Measurements from ENCODE around the gene RASAL2. TPM values are rescaled to one million over a fixed set of nuclear protein-coding genes. Genes with fewer than 3 reads are reported as not detected.

RASAL2 gene
- total RNA-seq, 1 experiment from 2014 or later = 22.2 TPM

DNA sequence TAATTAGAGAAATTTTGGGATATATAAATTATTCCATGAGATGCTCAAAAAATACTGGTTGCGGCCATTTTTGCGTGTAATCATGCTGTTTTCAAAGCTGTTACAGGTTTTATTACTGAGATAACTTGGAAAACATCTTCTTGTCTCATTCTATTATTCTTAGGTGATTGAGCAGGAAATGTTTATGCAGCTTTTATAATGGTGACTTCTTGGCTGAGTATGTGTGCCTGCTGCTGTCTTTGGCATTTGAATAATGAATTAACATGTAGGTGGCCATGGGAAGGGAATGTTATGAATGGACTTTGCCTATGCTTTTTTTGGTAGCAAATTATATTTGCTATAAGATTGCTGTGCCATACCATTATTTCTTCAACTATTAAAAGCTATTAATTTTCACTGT lies 52.5 kb downstream of the RASAL2 start:
- TF ChIP-seq, protein P1, sequence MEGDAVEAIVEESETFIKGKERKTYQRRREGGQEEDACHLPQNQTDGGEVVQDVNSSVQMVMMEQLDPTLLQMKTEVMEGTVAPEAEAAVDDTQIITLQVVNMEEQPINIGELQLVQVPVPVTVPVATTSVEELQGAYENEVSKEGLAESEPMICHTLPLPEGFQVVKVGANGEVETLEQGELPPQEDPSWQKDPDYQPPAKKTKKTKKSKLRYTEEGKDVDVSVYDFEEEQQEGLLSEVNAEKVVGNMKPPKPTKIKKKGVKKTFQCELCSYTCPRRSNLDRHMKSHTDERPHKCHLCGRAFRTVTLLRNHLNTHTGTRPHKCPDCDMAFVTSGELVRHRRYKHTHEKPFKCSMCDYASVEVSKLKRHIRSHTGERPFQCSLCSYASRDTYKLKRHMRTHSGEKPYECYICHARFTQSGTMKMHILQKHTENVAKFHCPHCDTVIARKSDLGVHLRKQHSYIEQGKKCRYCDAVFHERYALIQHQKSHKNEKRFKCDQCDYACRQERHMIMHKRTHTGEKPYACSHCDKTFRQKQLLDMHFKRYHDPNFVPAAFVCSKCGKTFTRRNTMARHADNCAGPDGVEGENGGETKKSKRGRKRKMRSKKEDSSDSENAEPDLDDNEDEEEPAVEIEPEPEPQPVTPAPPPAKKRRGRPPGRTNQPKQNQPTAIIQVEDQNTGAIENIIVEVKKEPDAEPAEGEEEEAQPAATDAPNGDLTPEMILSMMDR (conservative IDR thresholded peaks at IDR 0.05) = no peak
- no peaks in the 10 kb centered on the region for H3K23me2 ChIP-seq (ENCODE audit: insufficient read length, low read depth, low read length, poor library complexity, severe bottlenecking)
- no peak overlapping the region for H3K9ac ChIP-seq (ENCODE audit: extremely low read depth, insufficient read length, low read length)
- H2BK20ac ChIP-seq (ENCODE audit: low read depth, low read length, poor library complexity, severe bottlenecking) = no peak overlapping the region
- no peaks in the 10 kb centered on the region for H3K9me3 Mint-ChIP-seq
- H3K4me2 ChIP-seq (ENCODE audit: insufficient read depth, insufficient read length, low read length) = no peak overlapping the region
- no peak overlapping the region for H2AK5ac ChIP-seq (ENCODE audit: insufficient read length, low read length)
- H3K36me3 Mint-ChIP-seq (ENCODE audit: insufficient read depth in 1 of 3, low read depth in 3 of 3) = no peaks in the 10 kb centered on the region
- no peak overlapping the region for H3K56ac ChIP-seq (ENCODE audit: insufficient read length, low read depth, low read length)
- H2BK12ac ChIP-seq (ENCODE audit: insufficient read length, low read depth, low read length) = no peak overlapping the region
- H3K27me3 ChIP-seq (ENCODE audit: insufficient read depth, low read length) = no peaks in the 10 kb centered on the region
- no peak overlapping the region for H3K27ac Mint-ChIP-seq
- H2BK5ac ChIP-seq (ENCODE audit: insufficient read length, low read length) = no peak overlapping the region
- H3K9me3 ChIP-seq (ENCODE audit: control insufficient read depth, low read depth, low read length) = no peaks in the 10 kb centered on the region
- peaks cover 2% of the 10 kb centered on the region for H3K79me1 ChIP-seq (ENCODE audit: insufficient read depth, low read depth, low read length, poor library complexity, severe bottlenecking)
- H3K4ac ChIP-seq (ENCODE audit: low read depth, low read length) = no peak overlapping the region
- H4K8ac ChIP-seq (replicated peaks; ENCODE audit: insufficient read length, low read depth, low read length) = no peak overlapping the region
- no peak overlapping the region for H3K27ac ChIP-seq (ENCODE audit: insufficient read length, low read depth, low read length)
- H4K5ac ChIP-seq (ENCODE audit: insufficient read length, low read depth, low read length) = no peak overlapping the region
- H4K20me1 ChIP-seq (ENCODE audit: control insufficient read depth, insufficient read depth, insufficient read length) = no peaks in the 10 kb centered on the region
- peaks cover under 1% of the 10 kb centered on the region; the same call in 1 of the 2 replicates for H3K79me2 ChIP-seq (ENCODE audit: insufficient read depth, low read length)
- no peak overlapping the region for H4K91ac ChIP-seq (ENCODE audit: insufficient read length, low read depth, low read length)
- H3K4me1 Mint-ChIP-seq = peaks cover 11 to 19% of the 10 kb centered on the region in 2 experiments
- H3K18ac ChIP-seq (ENCODE audit: insufficient read length, low read depth, low read length) = no peak overlapping the region
- H3K4me3 Mint-ChIP-seq = no peak overlapping the region
- no peak overlapping the region for H3T11ph ChIP-seq (ENCODE audit: low read length)
- no peak overlapping the region for H3K14ac ChIP-seq (ENCODE audit: insufficient read depth, low read length)
- no peaks in the 10 kb centered on the region for H3K27me3 Mint-ChIP-seq (ENCODE audit: low read depth)
- DNase-seq = no peak
- H3K4me1 ChIP-seq (ENCODE audit: insufficient read depth, low read length) = no peaks in the 10 kb centered on the region; the same call in 1 of the 2 replicates
- H2BK15ac ChIP-seq (ENCODE audit: low read depth, low read length) = no peak overlapping the region
- no peak overlapping the region for H2BK120ac ChIP-seq (ENCODE audit: low read depth, low read length, poor library complexity, severe bottlenecking)
- H3K23ac ChIP-seq (ENCODE audit: insufficient read length, low read depth, low read length) = no peak overlapping the region
- H2AFZ ChIP-seq (ENCODE audit: low read length) = no peak overlapping the region
- WGBS (ENCODE audit: extremely low coverage, insufficient read length, low lambda C conversion rate) = no CpG with 5 or more reads among the region's 2 CpGs
